Measurements from ENCODE around the gene CD8A. TPM values are rescaled to one million over a fixed set of nuclear protein-coding genes. Genes with fewer than 3 reads are reported as not detected.
"Not testable (repeated sequence)": the region's sequence is repeated elsewhere in the genome, so short reads cannot be mapped to it uniquely, and the experiment has no call there.

The CD8A gene
- under 1 TPM; 0.19 to 0.44 (median 0.30) TPM for polyA plus RNA-seq (ENCODE audit: insufficient read length in 4 of 4)

GRCh38 chr2:86790676-86791572 lies at the start of gene CD8A:
Gene CD8A, minus strand, starts transcription at chr2:86790913. Its CDS starts 88 bp downstream, at chr2:86790825.
- no peak for DNase-seq (ENCODE audit: low read depth in 4 of 4, low spot score in 3 of 4)

- not testable (repeated sequence) for DNase-seq (ENCODE audit: low read depth in 4 of 4, low spot score in 3 of 4)
These were observed 49.3 kb upstream of the CD8A start for GRCh38 chr2:86839871-86840548.

- not testable (repeated sequence) for DNase-seq (ENCODE audit: low read depth in 4 of 4, low spot score in 3 of 4)
These were observed 48.7 kb upstream of the CD8A start for GRCh38 chr2:86839455-86839854.

- not testable (repeated sequence) for DNase-seq (ENCODE audit: low read depth in 4 of 4, low spot score in 3 of 4)
These were observed 47.0 kb upstream of the CD8A start for GRCh38 chr2:86837714-86838113.

GRCh38 chr2:86836915-86837695 lies 46.4 kb upstream of the CD8A start:
- DNase-seq (ENCODE audit: low read depth in 4 of 4, low spot score in 3 of 4) = not testable (repeated sequence)

- not testable (repeated sequence) for DNase-seq (ENCODE audit: low read depth in 4 of 4, low spot score in 3 of 4)
These were observed 44.8 kb upstream of the CD8A start for GRCh38 chr2:86835548-86835889.

- no peak for DNase-seq (ENCODE audit: low read depth in 4 of 4, low spot score in 3 of 4)
These were observed 42.6 kb upstream of the CD8A start for GRCh38 chr2:86833315-86833714.

GRCh38 chr2:86832334-86833096 lies 41.8 kb upstream of the CD8A start:
- DNase-seq (ENCODE audit: low read depth in 4 of 4, low spot score in 3 of 4) = no peak

- DNase-seq (ENCODE audit: low read depth in 4 of 4, low spot score in 3 of 4) = no peak
These were observed 40.8 kb upstream of the CD8A start for GRCh38 chr2:86831537-86831936.

- DNase-seq (ENCODE audit: low read depth in 4 of 4, low spot score in 3 of 4) = no peak
These were observed 36.2 kb upstream of the CD8A start for GRCh38 chr2:86826951-86827350.

GRCh38 chr2:86825693-86826381 lies 35.1 kb upstream of the CD8A start:
- DNase-seq (ENCODE audit: low read depth in 4 of 4, low spot score in 3 of 4) = no peak

GRCh38 chr2:86825036-86825692 lies 34.5 kb upstream of the CD8A start:
- DNase-seq (ENCODE audit: low read depth in 4 of 4, low spot score in 3 of 4) = no peak

GRCh38 chr2:86822668-86823345 lies 32.1 kb upstream of the CD8A start:
- no peak for DNase-seq (ENCODE audit: low read depth in 4 of 4, low spot score in 3 of 4)

- DNase-seq (ENCODE audit: low read depth in 4 of 4, low spot score in 3 of 4) = no peak
These were observed 31.1 kb upstream of the CD8A start for GRCh38 chr2:86821842-86822241.

- no peak for DNase-seq (ENCODE audit: low read depth in 4 of 4, low spot score in 3 of 4)
These were observed 30.6 kb upstream of the CD8A start for GRCh38 chr2:86821306-86821705.

- DNase-seq (ENCODE audit: low read depth in 4 of 4, low spot score in 3 of 4) = no peak
These were observed 28.2 kb upstream of the CD8A start for GRCh38 chr2:86818957-86819356.

GRCh38 chr2:86818114-86818801 lies 27.5 kb upstream of the CD8A start:
- DNase-seq (ENCODE audit: low read depth in 4 of 4, low spot score in 3 of 4) = no peak

GRCh38 chr2:86815611-86816010 lies 24.9 kb upstream of the CD8A start:
- no peak for DNase-seq (ENCODE audit: low read depth in 4 of 4, low spot score in 3 of 4)

All from left renal pelvis (tissue), 4 donors.